NCI-H2107 (cell line): ENCODE measurements around the gene RFC2.
"Not testable (repeated sequence)": the region's sequence is repeated elsewhere in the genome, so short reads cannot be mapped to it uniquely, and the experiment has no call there.

Source experiments
- DNase-seq: peaks from one replicate; lab custom pipeline; 2025; lab: John Stamatoyannopoulos, UW

Gene RFC2

DNA sequence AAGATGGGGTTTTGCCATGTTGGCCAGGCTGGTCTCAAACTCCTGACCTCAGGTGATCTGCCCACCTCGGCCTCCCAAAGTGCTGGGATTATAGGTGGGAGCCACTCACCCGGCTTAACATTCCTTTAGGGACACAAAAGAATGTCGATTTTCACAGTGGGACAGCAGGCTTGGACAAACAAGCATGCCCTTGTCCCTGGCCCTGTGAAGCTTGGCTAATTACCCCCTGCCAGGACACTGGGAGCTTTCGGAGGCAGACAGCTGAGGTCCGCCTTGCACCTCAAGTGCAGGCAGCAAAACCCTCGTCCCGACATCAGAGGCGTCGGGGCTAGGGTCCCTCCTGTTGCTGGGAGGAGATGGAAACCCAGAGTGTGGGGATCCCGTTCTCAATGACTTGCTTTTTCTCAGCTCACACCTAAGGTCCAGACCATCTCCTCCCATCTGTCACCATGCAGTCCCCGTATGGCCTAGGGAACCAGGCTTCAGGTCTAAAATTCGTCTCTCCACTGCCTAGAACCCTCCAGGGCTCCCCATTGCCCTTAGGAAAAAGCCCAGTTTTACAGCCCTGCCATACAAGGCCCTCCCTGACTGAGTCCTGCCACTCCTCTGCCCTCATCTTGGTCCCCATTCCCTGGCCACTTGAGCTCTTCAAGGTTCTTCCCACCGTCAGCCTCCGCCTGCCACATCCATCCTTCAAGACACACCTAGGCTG is 28.7 kb upstream of the RFC2 start:
- DNase-seq: no peak

DNA sequence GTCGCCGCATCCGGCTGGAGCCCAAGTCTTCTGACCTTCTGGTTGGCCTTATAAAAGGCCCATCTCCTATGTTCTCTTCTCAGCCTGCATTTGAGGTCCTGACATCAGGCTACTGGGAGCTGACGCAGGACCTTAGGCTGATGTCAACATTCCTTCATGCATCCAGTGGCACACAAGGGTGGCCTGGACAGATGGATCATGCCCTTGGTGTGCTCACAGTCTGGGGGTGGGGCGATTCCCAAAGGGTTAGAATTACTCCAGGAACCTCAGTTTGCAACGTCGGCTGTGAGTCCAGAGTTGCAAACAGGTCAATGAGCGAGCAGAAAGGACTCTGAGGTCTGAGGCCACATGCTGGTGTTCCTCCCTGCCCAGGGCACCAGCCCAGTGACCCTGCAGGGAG is 26.8 kb upstream of the RFC2 start:
- DNase-seq: no peak

DNA sequence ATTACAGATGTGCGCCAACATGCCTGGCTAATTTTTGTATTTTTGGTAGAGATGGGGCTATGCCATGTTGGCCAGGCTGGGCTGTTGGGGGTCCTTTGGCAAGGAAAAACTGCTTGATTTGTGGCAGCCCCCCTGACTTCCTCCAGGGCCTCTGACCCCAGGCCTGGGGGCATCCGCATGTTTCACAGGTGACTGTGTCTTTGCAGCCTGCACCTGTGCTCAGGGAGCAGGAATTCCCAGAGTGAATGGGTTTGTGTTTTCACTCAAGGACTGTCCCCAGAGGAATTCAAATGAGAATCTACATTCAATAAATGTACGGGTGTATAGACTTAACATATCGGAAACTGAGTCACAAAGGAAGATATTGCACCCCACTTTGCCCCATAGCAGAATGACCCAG is 23.4 kb upstream of the RFC2 start:
- no peak for DNase-seq

DNA sequence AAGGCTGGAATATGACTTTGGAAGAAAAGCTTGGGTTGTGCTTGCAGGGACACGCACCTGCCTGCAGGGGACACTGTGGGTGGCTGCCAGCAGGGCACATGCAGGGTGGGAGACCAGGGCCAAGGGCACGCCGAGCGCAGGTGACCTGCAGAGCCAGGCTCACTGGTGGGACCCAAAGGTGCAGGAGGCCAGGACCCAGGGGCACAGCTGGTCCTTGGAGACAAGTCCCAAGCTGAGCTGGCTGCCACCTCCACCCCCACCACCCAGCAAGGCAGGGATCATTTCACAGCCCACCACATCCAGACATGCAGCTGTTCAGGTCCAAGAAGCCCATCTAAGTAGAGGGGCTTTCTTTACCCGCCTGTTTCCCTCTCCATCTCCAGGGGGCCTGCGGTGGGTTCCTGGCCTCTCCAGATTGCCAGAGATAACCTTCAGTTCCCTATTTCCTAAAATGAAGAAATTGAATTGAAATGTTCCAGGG is 21.2 kb upstream of the RFC2 start:
- DNase-seq: no peak

DNA sequence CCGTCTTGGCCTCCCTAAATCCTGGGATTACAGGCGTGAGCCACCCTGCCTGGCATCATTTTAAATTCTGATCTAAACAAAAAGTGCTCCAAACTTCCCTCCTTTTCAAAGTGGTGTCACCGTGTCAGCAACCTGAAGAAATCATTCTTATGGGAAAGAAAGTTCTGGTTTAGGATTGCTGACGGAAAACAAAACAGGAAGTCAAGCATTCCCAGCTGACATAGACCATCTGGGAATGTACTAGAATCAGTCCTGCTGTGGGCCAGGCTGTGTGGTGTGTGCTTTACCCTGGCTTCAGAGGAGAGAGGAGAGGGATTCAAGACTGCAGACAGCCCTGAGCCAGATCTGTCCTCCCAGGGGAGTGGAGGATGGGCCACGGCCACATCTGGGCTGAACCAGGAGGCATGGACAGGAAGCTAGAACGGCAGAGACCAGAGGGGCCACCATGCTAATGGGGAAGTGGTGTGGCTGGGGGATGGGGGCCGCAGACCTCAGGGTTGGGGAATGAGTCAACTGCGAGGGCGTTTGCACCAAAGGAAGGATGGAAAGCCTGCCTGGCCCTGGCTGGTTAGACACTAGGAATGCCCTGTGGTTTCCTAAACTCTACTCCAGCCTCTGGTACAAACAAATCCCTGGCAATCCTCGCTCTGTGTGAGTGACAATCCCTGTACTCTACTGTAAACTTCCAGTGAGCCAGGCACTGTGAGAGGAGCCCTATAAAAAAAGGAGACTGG is 18.3 kb upstream of the RFC2 start:
- DNase-seq: no peak

DNA sequence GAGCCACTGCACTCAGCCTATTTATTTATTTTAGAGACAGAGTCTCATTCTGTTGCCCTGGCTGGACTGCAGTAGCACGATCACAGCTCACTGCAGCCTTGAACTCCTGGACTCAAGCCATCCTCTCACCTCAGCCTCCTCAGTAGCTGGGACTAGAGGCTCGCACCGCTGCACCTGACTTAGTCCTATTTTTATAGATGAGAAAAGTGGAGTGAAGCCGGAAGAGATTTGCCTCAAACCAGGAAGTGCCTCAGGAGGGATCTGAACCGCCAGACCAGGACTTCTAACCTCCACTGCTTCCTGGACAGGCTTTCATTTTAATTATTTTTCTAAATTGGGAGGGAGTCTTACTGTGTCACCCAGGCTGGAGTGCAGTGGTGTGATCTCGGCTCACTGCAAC is 17.5 kb upstream of the RFC2 start:
- no peak for DNase-seq

DNA sequence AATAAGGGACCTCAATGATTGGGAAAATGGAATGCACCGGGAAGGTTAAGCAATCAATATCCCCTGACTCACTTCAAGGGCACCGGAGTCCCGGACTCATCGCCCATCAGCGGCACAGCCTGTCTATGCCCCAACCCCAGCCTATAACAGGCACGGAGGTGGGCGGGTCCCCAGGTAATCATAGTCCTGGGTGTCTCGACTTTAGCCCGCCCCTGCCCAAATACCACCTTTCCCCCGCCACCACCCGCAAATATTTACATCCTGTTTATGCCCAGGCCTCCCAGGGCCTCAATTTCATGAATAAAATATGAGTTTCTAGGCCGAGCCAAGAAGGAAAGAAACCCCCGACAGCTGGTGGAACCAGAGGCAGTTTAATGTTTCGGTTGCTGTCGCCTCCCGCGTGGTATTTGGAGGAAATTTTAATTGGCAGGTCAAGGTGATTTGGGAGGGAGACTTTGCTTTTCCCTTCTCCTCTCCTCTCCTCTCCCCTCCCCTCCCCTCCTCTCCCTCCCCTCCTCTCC is 15.6 kb upstream of the RFC2 start:
- DNase-seq: no peak

DNA sequence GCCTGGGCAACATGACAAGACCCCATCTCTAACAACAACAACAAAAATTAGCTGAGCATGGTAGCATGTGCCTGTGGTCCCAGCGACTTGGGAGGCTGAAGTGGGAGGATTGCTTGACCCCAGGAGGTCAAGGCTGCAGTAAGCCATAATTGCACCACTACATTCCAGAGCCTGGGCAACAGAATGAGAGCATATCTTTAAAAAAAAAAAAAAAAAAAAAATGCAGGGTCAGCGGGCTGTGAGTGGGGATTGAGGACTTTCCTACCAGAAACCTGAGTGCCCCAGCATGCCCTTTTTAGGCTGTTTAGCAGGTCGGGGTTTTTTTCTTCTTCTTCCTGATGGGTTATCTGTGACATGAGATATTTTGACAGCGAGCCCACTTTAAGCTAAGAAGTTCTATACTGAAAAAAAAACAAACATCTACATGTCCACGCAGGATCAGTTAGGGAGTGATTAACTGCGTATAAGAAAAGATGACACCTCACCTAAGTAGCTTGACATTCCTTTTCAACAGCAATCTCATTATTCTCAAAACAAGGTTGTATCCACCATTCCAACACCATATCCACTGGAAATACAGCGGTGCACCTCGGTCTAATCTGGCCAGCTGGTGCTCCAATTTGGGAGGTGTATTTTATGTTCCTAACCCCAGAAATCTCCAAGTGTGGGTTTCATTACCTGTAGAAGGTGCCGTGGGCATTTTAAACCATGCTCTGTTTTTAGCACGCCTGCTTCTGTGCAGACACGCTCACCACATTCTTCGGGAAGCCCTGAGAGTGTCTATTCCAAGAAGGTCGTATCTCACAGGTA is 13.8 kb upstream of the RFC2 start:
- no peak for DNase-seq

DNA sequence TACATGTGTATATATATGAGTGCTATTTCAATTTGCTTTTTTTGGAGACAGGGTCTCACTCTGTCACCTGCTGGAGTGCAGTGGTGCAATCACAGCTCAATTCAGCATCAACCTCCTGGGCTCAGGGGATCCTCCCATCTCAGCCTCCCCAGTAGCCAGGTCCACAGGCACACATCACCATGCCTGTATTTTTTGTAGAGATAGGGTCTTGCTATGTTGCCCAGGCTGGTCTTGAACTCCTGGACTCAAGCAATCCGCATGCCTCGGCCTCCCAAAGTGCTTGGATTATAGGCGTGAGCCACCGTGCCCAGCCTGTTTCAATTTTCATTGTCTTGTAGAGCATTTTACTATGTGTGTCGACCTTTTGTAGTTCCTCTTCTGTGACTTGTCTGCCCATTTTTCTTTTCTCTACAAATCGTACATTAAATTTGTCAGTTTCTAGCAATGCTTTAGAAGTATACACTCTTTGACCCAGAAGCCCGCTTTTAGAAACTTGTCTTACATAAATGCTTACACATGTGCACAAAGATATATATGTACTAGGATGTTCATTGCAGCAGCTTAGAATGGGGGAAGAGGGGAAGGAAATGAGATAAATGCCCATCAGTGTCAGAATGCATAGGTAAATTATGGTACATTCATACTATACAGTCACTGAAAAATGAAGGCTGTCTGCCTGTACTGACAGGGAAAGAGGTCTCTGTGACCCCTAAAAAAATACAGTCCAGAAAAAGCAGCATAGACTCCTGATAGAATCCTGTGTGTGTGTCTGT is 12.2 kb upstream of the RFC2 start:
- DNase-seq: no peak

DNA sequence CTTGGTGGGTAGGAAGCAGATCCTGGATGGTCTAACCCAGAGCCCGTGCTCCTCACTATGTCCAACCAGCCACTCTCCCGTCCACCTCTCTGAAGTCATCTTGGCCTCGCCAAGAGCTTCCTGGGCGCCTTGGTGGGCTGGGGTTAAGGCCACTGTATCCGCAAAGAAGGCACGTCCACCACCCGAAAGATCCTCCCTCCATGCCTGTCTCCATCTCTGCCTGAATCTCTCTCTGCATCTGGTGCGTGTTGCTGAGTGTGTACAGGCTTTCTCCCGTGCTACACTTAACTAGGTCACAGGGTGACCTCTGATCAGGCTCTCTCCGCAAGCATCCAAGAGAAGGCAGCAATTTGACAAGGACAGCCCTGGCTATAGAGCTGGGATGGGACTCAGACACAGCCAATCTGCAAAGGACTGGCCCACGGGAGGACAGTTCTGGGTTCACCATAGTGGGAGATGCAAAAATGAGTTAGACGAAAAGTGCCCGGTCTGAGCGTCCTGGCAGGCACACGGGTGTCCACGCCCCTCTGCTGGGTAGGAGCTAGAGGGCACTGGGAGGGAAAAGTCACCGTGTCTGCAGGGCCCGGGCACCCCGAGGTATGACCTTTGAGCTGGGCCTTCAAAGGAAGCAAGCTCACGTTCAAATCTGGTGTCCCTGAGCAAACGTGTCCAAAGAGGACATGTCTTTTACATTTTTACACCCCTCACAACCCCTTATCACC is 9.4 kb upstream of the RFC2 start:
- no peak for DNase-seq

DNA sequence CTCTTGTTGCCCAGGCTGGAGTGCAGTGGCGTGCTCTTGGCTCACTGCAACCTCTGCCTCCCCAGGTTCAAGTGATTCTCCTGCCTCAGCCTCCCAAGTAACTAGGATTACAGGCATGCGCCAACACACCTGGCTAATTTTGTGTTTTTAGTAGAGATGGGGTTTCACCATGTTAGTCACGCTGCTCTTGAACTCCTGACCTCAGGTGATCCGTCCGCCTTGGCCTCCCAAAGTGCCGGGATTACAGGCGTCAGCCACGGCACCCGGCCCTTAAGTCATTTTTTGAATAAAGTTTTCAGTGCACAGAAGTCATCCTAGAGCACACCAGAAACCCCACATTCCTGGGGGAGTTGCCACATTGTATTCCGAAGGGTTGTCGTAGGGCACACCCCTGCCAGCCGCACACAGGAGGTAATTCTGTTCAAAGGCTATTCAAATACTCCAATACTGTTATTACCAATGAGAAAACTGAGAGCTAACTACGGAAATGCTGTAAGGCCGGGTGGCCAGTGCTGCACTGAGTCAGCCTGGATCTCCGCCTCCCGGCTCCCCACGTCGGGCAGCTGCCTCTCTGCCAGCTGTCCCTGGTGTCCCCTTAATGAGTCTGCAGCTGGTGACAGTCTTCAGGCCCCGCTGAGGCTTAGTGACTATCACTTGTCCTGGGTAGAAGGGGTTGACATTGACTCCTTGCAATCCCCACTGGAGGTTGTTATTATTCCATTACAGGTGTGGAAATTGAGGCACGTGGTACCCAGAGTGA is 8.6 kb upstream of the RFC2 start:
- DNase-seq: no peak

DNA sequence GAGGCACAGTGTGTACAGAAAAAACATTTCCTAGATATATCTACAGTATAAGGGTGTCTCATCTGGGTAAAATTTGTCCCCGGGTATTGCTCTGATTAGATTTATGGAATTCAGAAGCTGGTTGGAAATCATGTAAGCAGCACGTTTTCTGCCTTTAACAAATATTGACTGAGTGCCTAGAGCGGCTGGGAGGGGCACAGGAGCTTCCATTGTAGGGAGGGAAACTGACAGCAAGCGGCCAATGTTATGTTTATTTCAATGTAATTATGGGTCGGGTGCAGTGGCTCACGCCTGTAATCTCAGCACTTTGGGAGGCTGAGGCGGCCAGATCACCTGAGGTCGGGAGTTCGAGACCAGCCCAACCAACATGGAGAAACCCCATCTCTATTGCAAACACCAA is 4.4 kb upstream of the RFC2 start:
- DNase-seq: no peak

DNA sequence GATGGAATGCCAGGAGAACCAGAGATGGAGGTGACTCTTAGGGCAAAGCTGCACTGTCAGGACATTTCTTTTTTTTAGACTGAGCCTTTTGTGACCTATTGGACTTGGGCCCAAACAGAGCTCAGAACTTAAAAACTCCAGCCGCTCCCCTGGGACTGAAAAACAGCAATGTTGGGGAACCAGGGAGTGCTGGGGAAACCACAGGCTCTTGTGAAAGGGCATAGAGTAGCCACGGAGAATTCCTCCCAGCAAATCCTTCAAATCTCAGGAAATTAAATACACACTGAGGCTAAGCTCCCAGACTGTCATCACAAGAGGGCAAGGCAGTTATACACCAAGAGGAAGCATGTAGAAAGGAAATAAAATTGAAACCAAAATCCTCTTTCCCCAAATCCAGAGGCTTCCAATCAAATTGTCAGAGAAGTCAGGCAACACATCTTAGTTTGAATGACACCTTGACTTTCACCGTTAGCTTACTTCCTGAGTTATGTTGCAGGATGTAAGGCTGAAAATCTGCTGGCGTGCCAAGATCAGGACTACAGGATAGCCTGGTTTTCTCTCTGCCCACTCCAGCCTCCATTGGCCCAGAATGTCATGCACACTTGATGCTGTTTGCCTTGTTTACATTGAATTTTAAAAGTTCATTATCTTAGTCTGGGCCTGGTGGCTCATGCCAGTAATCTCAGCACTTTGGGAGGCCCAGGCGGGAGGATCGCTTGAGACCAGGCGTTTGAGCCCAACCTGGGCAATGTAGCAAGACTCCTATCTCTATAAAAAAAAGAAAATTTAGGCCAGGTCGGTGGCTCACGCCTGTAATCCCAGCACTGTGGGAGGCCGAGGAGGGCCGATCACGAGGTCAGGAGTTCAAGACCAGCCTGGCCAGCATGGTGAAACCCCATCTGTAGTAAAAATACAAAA is 2.6 kb upstream of the RFC2 start:
- no peak for DNase-seq

DNA sequence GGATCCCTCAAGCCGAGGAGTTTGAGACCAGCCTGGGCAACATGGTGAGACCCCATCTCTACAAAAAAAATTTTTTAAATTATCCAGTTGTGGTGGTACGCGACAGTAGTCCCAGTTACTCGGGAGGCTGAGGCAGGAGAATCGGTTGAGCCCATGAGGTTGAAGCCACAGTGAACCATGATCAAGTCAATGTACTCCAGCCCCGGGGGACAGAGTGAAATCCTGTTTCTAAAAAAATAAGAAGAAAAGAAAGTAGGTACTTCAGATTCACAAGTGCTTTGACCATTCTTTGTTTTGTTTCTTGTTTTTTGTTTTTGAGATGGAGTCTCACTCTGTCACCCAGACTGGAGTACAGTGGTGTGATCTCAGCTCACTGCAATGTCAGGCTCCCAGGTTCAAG is 1.3 kb upstream of the RFC2 start:
- DNase-seq: not testable (repeated sequence)

DNA sequence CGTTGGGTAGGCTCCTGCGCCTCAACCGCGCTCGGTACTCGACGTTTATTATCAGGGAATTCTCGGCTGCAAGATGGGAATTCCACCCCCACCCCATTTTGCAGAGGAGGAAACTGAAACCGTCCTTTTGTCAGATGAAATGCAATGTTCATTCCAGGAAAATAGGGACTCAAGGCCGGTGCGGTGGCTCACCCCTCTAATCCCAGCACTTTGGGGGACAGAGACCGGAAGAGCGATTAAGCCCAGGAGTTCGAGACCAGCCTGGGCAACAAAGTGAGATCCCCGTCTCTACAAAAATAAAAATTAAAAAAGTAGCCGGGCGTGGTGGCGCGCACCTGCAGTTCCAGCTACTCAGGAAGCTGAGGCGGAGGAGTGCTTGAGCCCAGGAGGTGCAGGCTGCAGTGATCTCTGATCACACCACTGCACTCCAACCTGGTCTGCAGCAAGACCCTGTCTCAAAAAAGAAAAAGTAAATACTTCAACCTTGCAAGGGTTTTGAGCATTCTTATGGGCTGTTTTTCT is 720 bp upstream of the RFC2 start:
- no peak for DNase-seq

DNA sequence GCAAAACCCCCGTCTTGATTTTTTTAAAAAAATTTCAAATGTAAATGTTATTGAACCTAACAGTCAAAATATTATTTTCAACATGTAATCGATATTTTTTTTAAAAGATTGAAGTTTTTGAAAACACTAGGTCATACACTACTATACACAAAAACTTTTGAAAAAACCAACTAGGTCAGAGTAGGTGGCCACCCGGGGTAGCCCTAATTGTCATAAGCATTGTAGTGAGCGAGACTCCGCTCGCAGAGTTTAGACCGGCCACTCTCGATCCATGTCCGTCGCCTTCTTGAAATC is 417 bp downstream of the RFC2 start:
- no peak for DNase-seq

DNA sequence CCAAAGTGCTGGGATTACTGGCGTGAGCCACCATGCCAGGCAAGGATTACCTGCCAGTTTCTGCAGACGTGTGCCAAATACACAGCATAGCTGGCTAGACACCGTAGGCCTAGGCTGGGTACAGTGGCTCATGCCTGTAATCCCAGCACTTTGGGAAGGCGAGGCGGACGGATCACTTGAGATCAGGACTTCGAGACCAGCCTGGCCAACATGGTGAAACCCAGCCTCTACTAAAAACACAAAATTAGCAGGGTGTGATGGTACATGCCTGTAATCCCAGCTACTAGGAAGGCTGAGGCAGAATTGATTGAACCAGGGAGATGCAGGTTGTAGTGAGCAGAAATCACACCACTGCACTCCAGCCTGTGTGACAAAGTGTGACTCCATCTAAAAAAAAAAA is 868 bp downstream of the RFC2 start:
- no peak for DNase-seq

DNA sequence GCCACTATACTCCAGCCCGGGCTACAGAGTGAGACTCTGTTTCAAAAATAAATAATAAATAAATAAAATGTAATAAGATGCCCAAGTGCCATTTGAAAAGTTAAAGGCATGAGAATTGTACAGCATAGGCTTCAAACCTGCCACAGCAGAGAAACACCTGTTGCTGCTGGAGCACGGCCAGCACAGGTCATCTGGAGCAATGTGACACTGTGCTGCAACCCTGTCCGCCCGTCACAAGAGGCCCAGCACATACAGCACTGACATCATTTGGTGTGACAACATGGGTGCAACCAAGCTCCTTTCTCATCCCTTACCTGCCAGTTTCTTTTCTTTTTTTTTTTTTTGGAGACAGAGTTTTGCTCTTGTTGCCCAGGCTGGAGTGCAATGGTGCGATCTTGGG is 1.3 kb downstream of the RFC2 start:
- DNase-seq: peak; percentile 74

DNA sequence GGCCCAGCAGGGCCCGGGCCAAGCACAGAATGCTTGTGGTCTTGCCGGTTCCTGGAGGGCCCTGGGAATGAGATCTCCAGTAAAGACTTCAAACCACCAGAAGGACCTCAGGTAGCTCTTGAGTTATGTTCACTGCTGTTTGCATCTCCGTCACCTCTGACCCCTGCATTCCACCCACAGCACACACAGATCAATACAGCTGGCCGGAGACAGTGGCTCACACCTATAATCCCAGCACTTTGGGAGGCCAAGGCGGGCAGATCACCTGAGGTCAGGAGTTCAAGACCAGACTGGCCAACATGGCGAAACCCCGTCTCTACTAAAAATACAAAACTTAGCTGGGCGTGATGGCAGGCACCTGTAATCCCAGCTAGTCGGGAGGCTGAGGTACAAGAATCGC is 5.1 kb downstream of the RFC2 start:
- DNase-seq: not testable (repeated sequence)
